ENCODE results near the gene TICAM2.

- TF ChIP-seq POLR2A (IDR thresholded peaks at IDR 0.05; ENCODE audit: control extremely low read depth in 1 of 2, low read depth in 2 of 2, low read length in 2 of 2), result no peak
- no peak for TF ChIP-seq CTBP2 (IDR thresholded peaks at IDR 0.05; ENCODE audit: borderline replicate concordance, insufficient read depth, insufficient read length, low read length)
- no peak for TF ChIP-seq ATF2 (IDR thresholded peaks at IDR 0.05; ENCODE audit: low read length)
- TF ChIP-seq TBP (IDR thresholded peaks at IDR 0.05; ENCODE audit: low read depth, low read length), result no peak
- no peak for TF ChIP-seq CTCF (IDR thresholded peaks at IDR 0.05; ENCODE audit: control extremely low read depth in 1 of 3, insufficient read depth in 1 of 3, low read depth in 1 of 3, low read length in 3 of 3)
- TF ChIP-seq TAF1 (IDR thresholded peaks at IDR 0.05; ENCODE audit: low read depth, low read length), result no peak
Observed at GRCh38 chr5:115541611-115542010, 60.7 kb downstream of the TICAM2 start.

Data from H1 (cell line).